K562 (cell line): ENCODE data around the gene NINL. TPM values are rescaled to one million over a fixed set of nuclear protein-coding genes. Genes with fewer than 3 reads are reported as not detected.
"Not testable (repeated sequence)": the region's sequence is repeated elsewhere in the genome, so short reads cannot be mapped to it uniquely, and the experiment has no call there.

Source experiments
- ATAC-seq: fragments of 200-7000 bp; cut with Tn5 transposase; 3 replicates; pipeline ENCODE4 v1.9.1; 2020; ENCODE audit warnings: moderate library complexity
- BruUV-seq: library from RNA; stranded (reverse); fragments of 400-500 nt; replicated peaks from 2 replicates; lab custom pipeline; 2021; lab: Mats Ljungman, UMichigan
- CTCF ChIA-PET: fragments of 300-600 bp; formaldehyde crosslinking; extraction: SDS; loops from one replicate; lab custom pipeline; 2021; ENCODE audit warnings: low intra/inter-chr PET ratio; lab: Yijun Ruan, JAX
- POLR2A ChIA-PET: fragments of 300-600, 350-650 bp; sonication (Branson Sonifier 250); formaldehyde crosslinking; extraction: SDS; loops from one replicate; lab custom pipeline; 2021; ENCODE audit warnings: antibody characterized with exemption, inconsistent platforms; lab: Yijun Ruan, JAX
- DNase-seq, 4 experiments: peaks; one replicate each; pipeline versions ENCODE4 v3.0.0 to v3.0.0-alpha.2; 2011 to 2018; ENCODE audit warnings: low spot score in 3 of 4, mixed read lengths in 3 of 4; ENCODE audit errors: extremely low read depth in 1 of 4
- FAIRE-seq: peaks from 2 replicates; lab custom pipeline; 2011; peaks lifted over from hg19 to GRCh38; lab: Jason Lieb, UNC
- H2AFZ ChIP-seq: 2 replicates; pipeline ENCODE4 v1.6.0; 2011; ENCODE audit warnings: low read depth, low read length, control low read depth, inconsistent platforms
- H3K27ac ChIP-seq: fragments of 200-600 bp; 3 replicates; pipeline ENCODE4 v1.8.0; 2011; ENCODE audit warnings: low read depth, mild to moderate bottlenecking, control low read depth, inconsistent platforms, low read length, moderate library complexity, mixed read lengths; ENCODE audit errors: extremely low read depth
- H3K27me3 ChIP-seq, 2 experiments: fragments of 300-600 bp in 1 of 2; 2 replicates in 1 of 2; 3 replicates in 1 of 2; pipeline versions ENCODE4 v1.6.0 to v1.8.0; 2011; ENCODE audit warnings: inconsistent platforms in 2 of 2, low read length in 2 of 2, mild to moderate bottlenecking in 1 of 2, mixed read lengths in 1 of 2, moderate library complexity in 1 of 2; ENCODE audit not compliant: control insufficient read depth in 2 of 2, insufficient read depth in 2 of 2
- H3K36me3 ChIP-seq: fragments of 300-600 bp; 3 replicates; pipeline ENCODE4 v1.8.0; 2011; ENCODE audit warnings: mild to moderate bottlenecking, low read length, inconsistent platforms; ENCODE audit not compliant: control insufficient read depth, insufficient read depth
- H3K4me1 ChIP-seq, 2 experiments: fragments of 200-600 bp in 1 of 2; replicated peaks in 1 of 2; 2 replicates in 1 of 2; 3 replicates in 1 of 2; pipeline versions ENCODE4 v1.5.1 to v1.8.0; 2011; ENCODE audit warnings: inconsistent platforms in 2 of 2, low read length in 2 of 2, mild to moderate bottlenecking in 1 of 2, mixed read lengths in 1 of 2, moderate library complexity in 1 of 2; ENCODE audit not compliant: control insufficient read depth in 2 of 2, insufficient read depth in 2 of 2
- H3K4me2 ChIP-seq: 2 replicates; pipeline ENCODE4 v1.6.1; 2011; ENCODE audit warnings: low read length, control low read depth, inconsistent platforms, mixed read lengths; ENCODE audit not compliant: insufficient read depth
- H3K4me3 ChIP-seq: fragments of 200-600 bp; sonication (generic), shearing (Covaris generic); 2 replicates; pipeline ENCODE4 v1.5.1; 2016; ENCODE audit warnings: control low read depth, inconsistent platforms
- H3K79me2 ChIP-seq: fragments of 200-600 bp; 3 replicates; pipeline ENCODE4 v1.8.0; 2011; ENCODE audit warnings: low read length, inconsistent platforms; ENCODE audit not compliant: control insufficient read depth, insufficient read depth
- H3K9ac ChIP-seq, 2 experiments: 2 replicates each; pipeline versions ENCODE4 v1.6.0 to v1.6.1; 2011; ENCODE audit warnings: low read depth in 2 of 2, low read length in 2 of 2, control low read depth in 1 of 2, inconsistent platforms in 1 of 2, mild to moderate bottlenecking in 1 of 2, mixed read lengths in 1 of 2; ENCODE audit not compliant: insufficient read depth in 1 of 2
- H3K9me1 ChIP-seq: one replicate; pipeline ENCODE4 v1.6.0; 2011; ENCODE audit warnings: inconsistent platforms, mild to moderate bottlenecking, low read length, moderate library complexity; ENCODE audit not compliant: control insufficient read depth, insufficient read depth
- H3K9me3 ChIP-seq: replicated peaks from 2 replicates; pipeline ENCODE4 v1.5.1; 2011; ENCODE audit warnings: low read depth, low read length, inconsistent platforms; ENCODE audit not compliant: control insufficient read depth, insufficient read depth
- H4K20me1 ChIP-seq: replicated peaks from 2 replicates; pipeline ENCODE4 v1.6.1; 2011; ENCODE audit warnings: low read length, inconsistent platforms, mixed read lengths; ENCODE audit not compliant: control insufficient read depth, insufficient read depth
- ZNF318 ChIP-seq, 2 experiments: fragments of 450-650 bp; IDR thresholded peaks; 2 replicates each; pipeline ENCODE4 v1.6.1; 2016; ENCODE audit warnings: mild to moderate bottlenecking in 2 of 2, borderline replicate concordance in 1 of 2, low read depth in 1 of 2, moderate library complexity in 1 of 2
- WGBS: fragments of 100-300 bp; shearing (Covaris generic); methylation state at CpG from one replicate; pipeline ENCODE4 v1.1.6; 2016; ENCODE audit warnings: low coverage, mixed read lengths; ENCODE audit not compliant: insufficient coverage; ENCODE audit errors: missing lambda C conversion rate; 5-methylcytosine and 5-hydroxymethylcytosine counted together
- in situ Hi-C: fragments of 300-500 bp; cut with MboI; formaldehyde crosslinking; loops from 4 replicates; pipeline ENCODE4 v1.15.0; 2018; ENCODE audit warnings: inconsistent platforms, mixed read lengths
- intact Hi-C: fragments of 100-400 bp; cut with micrococcal nuclease; formaldehyde crosslinking; loops from 2 replicates; pipeline ENCODE4 v1.14.2; 2022
- polyA plus RNA-seq, 8 experiments: library from polyadenylated mRNA; depleted of rRNA in 4 of 8; stranded (reverse) in 5 of 8; unstranded in 3 of 8; fragments of >200 nt; fragmentation: Nextera tagmentation in 2 of 8; fragmentation: Illumina TruSeq in 1 of 8; extraction: Ambion mirVana in 2 of 8; extraction: Trizol in 1 of 8; gene quantifications; 2 replicates each; pipeline versions ENCODE4 v1.2.1 to v1.2.3, GENCODE V29; 2011 to 2014; ENCODE audit warnings: inconsistent platforms in 1 of 8, missing spikeins in 1 of 8
- total RNA-seq, 7 experiments: library from RNA; depleted of rRNA in 6 of 7; stranded (reverse); fragments of >200 nt in 6 of 7; fragmentation: Illumina TruSeq in 2 of 7; extraction: Trizol in 2 of 7; gene quantifications; 2 replicates each; pipeline versions ENCODE4 v1.2.1 to v1.2.3, GENCODE V29; 2011 to 2021; ENCODE audit warnings: low replicate concordance in 1 of 7

Gene NINL
- total and polyA plus RNA-seq, 9 of the 15 experiments (the other 6 are each of a cell fraction or from before 2014, with no cell fraction given), result 0.03 to 0.22 (median 0.05) TPM; not detected in 5

GRCh38 chr20:25551413-25552215 is 33.7 kb downstream of the NINL start (continued):
- no peak for TF ChIP-seq ZNF318 (IDR thresholded peaks at IDR 0.05; ENCODE audit: borderline replicate concordance in 1 of 2, low read depth in 1 of 2)

DNA sequence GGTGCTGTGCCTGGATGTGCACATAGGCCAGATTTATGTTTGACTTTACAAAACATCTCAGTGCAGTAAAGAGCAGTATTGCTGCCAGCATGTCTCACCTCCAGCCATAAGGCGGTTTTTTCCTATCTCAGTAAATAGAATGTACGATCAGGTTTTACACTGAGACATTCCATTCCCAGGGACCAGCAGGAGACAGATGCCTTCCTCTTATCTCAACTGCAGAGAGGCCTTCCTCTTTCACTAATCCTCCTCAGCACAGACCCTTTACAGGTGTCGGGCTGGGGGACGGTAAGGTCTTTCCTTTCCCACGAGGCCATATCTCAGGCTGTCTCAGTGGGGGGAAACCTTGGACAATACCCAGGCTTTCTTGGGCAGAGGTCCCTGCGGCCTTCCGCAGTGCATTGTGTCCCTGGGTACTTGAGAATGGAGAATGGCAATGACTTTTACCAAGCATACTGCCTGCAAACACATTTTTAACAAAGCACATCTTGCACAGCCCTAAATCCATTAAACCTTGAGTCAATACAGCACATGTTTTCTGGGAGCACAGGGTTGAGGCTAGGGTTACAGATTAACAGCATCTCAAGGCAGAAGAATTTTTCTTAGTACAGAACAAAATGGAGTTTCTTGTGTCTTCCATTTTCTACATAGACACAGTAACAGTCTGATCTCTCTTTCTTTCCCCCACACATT is 34.5 kb downstream of the NINL start:
- H3K9me3 ChIP-seq, H3K9ac ChIP-seq, in situ Hi-C loops: not testable (repeated sequence)

More for the DNA sequence above, 34.5 kb downstream of the NINL start:
- H3K4me1 ChIP-seq, result peaks cover 0 to 15% of the 10 kb centered on the region in 2 experiments; a peak in 2 of 5 replicates
- H2AFZ ChIP-seq, H3K4me2 ChIP-seq, H3K27me3 ChIP-seq, CTCF ChIA-PET, intact Hi-C loops, H3K36me3 ChIP-seq, ATAC-seq, H3K79me2 ChIP-seq, FAIRE-seq, BruUV-seq, H3K4me3 ChIP-seq, DNase-seq, H3K9me1 ChIP-seq, H4K20me1 ChIP-seq, H3K27ac ChIP-seq, POLR2A ChIA-PET: not testable (repeated sequence)
- WGBS, result 7% methylated on average over 4 of the region's 7 CpGs
